Esophagus (tissue), 2 donors: Measurements from ENCODE around the gene RTBDN. TPM values are rescaled to one million over a fixed set of nuclear protein-coding genes. Genes with fewer than 3 reads are reported as not detected.

Experiments
- H3K27ac ChIP-seq, 2 donors: one replicate each; pipeline ENCODE4 v1.5.1; 2013; ENCODE audit warnings: low read depth in 2 of 2, mild to moderate bottlenecking in 2 of 2, inconsistent platforms in 1 of 2, low read length in 1 of 2, moderate library complexity in 1 of 2
- H3K27me3 ChIP-seq, 2 donors: one replicate each; pipeline ENCODE4 v1.6.1; 2013; ENCODE audit warnings: low read length in 2 of 2, control low read depth in 1 of 2, mild to moderate bottlenecking in 1 of 2; ENCODE audit not compliant: insufficient read depth in 2 of 2, control insufficient read depth in 1 of 2
- H3K36me3 ChIP-seq, 2 donors: one replicate each; pipeline ENCODE4 v1.6.1; 2013; ENCODE audit warnings: low read length in 1 of 2; ENCODE audit not compliant: control insufficient read depth in 2 of 2, insufficient read depth in 2 of 2
- H3K4me1 ChIP-seq, 2 donors: one replicate each; pipeline ENCODE4 v1.6.1; 2013; ENCODE audit warnings: low read length in 1 of 2; ENCODE audit not compliant: control insufficient read depth in 2 of 2, insufficient read depth in 2 of 2
- H3K4me3 ChIP-seq, 2 donors: one replicate each; pipeline ENCODE4 v1.5.1; 2013; ENCODE audit warnings: low read length in 2 of 2, mild to moderate bottlenecking in 2 of 2, low read depth in 1 of 2, moderate library complexity in 1 of 2
- H3K9me3 ChIP-seq, 2 donors: one replicate each; pipeline ENCODE4 v1.6.1; 2013; ENCODE audit warnings: mild to moderate bottlenecking in 2 of 2, low read depth in 1 of 2, low read length in 1 of 2, moderate library complexity in 1 of 2; ENCODE audit not compliant: control insufficient read depth in 2 of 2, insufficient read depth in 1 of 2
- whole genome bisulfite sequencing, 2 donors: extraction: QIAGEN DNeasy Blood & Tissue Kit; methylation state at CpG; one replicate each; pipeline ENCODE4 v1.1.7; 2013; 5-methylcytosine and 5-hydroxymethylcytosine counted together
- polyA plus RNA-seq, 2 donors: library from polyadenylated mRNA; stranded (reverse); fragments of 200-250 nt; gene quantifications; one replicate each; pipeline ENCODE4 v1.2.3, GENCODE V29; 2013
- donor health status: healthy with polysubstance abuse.
- donor health status: Bipolar disorder and iron deficiency.

Gene RTBDN
- polyA plus RNA-seq, 2 donors, result not detected

DNA sequence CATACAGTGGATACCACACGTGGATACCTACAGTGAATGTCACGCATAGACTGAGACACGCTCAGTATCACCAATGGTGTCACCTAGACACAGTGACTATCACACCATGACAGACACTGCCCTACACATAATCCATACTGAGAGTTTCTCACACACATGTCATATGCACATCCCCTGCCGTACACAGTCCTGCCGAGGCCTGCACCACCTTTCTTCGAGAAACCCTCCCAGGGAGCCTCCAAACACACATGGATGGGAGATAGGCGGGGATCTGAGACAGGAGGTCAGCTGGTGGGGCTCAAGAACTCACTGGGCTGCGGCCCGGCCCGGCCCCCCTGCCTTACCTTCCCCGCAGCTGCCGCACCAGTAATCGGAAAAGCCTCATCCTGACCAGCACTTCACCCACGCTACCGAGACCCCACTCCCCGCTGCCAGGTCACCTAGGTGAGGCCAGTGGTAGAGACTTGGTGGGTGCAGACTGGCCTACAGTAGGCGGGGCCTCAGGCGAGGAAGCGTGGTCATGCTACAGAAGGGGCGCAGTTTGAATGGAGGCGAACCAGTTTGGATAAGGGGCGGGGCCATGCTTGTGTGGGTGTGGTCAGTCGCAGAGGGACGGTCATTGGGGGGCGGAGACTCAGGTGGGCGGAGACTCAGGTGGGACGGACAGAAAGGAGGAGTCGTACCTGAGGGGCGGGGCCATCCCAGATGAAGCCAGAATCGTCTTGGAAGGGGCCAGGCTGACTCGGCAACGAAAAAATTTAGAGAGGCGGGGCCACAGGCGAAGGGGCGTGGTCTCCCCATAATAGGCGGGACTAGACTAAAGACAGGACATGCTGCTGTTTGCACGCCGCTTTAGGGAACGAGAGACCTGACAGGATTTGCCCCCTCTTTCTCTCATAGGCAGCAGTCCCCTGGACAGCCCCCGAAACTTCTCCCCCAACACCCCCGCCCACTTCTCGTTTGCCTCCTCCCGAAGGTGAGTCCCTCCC lies 6.0 kb upstream of the RTBDN start:
- no peak overlapping the region for H3K27ac ChIP-seq
- H3K27me3 ChIP-seq, result peaks cover 0 to 11% of the 10 kb centered on the region in 2 donors
- peak overlapping the region in 1 of 2 donors; percentile 0 for H3K4me3 ChIP-seq
- peaks cover 4 to 11% of the 10 kb centered on the region in 2 donors for H3K4me1 ChIP-seq
- no peaks in the 10 kb centered on the region for H3K36me3 ChIP-seq
- 24 to 25% methylated on average over 43 of the region's 43 CpGs for WGBS, 2 donors
- peaks cover 3 to 8% of the 10 kb centered on the region in 2 donors for H3K9me3 ChIP-seq

DNA sequence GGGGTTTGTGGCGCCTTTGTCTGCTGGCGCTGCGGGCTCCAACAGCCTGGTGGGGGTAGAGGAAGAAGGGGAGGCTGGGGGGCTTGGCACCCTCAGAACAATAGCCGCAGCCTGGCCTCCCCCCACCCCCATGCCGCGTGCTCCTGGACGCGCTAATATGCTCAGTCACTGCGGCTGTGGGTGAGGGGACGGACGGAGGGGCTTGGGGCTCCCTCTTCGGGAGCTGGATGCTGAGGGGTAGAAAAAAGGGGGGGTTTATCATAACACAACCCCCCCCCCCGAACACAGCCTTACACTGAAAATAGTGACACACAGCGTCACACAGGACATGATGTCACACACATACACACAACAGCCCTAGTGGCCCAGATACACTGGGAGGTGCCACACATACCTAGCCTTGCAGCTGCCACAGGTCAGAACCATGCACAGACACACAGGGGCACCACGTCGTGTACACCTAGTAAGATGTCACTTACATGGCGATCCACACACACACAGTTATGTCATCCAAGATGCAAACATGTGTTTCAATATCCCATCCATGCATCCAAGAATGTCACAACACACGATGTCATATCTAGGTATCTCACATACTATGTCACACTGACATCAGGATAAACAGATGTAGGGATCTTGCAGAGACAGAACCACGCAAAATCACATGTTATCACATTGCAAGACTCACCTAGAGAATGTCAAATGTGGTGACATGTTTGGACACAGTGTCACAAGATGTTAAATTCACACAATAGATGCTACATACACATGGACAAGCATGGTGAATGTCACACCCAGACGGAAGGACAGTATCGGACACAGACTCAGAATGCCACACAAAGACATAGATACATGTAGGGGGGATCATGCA lies 4.7 kb upstream of the RTBDN start:
- WGBS, 2 donors, result 20 to 23% methylated on average over 18 to 21 of the region's 21 CpGs

DNA sequence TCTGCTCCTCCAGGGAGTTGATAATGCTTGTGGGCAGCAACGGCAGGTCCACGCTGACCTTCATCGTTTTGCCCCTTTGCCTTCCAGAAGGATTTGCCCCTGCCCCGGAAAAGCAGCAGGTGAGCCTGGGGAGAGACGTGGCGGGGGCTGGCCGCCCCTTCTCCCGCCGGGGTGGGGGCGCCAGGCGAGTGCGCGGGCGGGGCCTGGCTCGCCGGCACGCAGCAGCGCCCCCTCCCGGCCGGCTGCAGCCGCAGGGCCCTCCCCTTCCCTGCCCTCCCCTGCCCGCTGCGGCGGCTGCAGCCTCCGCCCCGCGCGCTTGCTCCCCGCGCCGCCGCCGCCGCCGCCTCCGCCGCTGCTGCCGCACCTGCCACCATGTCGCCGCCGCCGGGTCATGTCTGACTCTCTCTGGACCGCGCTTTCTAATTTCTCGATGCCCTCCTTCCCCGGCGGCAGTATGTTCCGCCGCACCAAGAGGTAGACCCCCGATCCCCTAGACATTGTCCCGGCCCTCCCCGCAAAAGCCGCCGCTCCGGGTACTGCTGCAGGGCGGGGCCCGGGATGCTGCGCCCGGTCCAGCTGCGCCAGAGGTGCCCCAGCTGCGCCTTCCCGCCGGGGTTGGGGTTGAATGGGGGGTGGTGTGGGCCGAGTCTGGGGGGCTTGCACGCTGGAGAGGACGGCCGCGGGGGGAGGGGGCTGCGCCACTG lies 4.0 kb upstream of the RTBDN start, which contains the start of gene MAST1:
Gene MAST1 (plus strand): TSS at position 334 of the 704 bp plus-strand sequence. CDS start 58 bp downstream, at position 392.
- 1% methylated on average over 37 to 69 of the region's 69 CpGs for WGBS, 2 donors
- H3K27me3 ChIP-seq, result peaks cover 0 to 30% of the 10 kb centered on the region in 2 donors
- peaks cover 6 to 19% of the 10 kb centered on the region in 2 donors for H3K4me1 ChIP-seq
- H3K27ac ChIP-seq, result no peak within 1 kb of the TSS
- H3K9me3 ChIP-seq, result peaks cover 3 to 8% of the 10 kb centered on the region in 2 donors
- peak within 1 kb of the TSS; percentile 18 to 40 for H3K4me3 ChIP-seq
- H3K36me3 ChIP-seq, result no peaks in the 10 kb centered on the region

More for the DNA sequence above, 4.7 kb upstream of the RTBDN start:
- no peaks in the 10 kb centered on the region for H3K36me3 ChIP-seq
- peaks cover 0 to 24% of the 10 kb centered on the region in 2 donors for H3K27me3 ChIP-seq
- peaks cover 3 to 8% of the 10 kb centered on the region in 2 donors for H3K9me3 ChIP-seq
- no peak overlapping the region for H3K27ac ChIP-seq
- H3K4me3 ChIP-seq, result peak overlapping the region in 1 of 2 donors; percentile 40
- H3K4me1 ChIP-seq, result peaks cover 6 to 16% of the 10 kb centered on the region in 2 donors

DNA sequence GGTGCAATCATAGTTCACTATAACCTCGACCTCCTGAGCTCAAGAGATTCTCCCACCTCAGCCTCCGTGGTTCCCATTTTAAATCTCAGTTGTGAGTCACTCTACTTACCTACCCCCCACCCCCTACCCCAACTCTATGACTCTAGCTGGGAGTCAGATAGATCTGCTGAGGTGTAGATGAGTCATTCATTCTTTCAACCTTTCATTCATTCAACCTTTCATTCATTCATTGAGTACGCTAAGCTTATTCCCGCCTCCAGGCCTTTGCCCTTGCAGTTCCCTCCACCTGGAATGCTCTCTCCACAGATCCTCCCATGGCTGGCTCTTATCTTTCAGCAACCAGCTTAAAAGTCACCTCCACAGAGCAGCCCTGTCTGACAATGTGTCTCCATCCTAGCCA lies 2.8 kb upstream of the RTBDN start:
- H3K4me3 ChIP-seq, result no peak overlapping the region
- no peaks in the 10 kb centered on the region for H3K36me3 ChIP-seq
- H3K9me3 ChIP-seq, result peaks cover 3 to 8% of the 10 kb centered on the region in 2 donors
- peaks cover 0 to 30% of the 10 kb centered on the region in 2 donors for H3K27me3 ChIP-seq
- peaks cover 6 to 19% of the 10 kb centered on the region in 2 donors for H3K4me1 ChIP-seq
- 57 to 64% methylated on average over 4 of the region's 4 CpGs for WGBS, 2 donors
- H3K27ac ChIP-seq, result no peak overlapping the region

DNA sequence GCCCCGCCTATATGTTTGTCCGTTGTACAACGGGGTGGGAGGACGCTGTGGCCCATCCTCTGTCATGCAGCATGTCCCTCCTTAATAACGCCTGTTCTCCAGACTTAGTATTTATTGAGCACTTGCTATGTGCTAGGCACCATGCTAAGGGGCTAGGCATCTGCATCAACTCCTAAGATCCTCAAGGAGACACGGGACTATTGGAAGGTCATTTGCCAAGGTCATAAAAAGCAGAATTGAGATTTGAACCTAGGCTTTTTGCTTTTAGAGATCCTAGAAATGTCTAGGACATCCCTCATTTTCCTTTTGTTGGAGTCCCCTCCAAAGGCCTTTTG lies 2.1 kb upstream of the RTBDN start:
- H3K4me1 ChIP-seq, result peaks cover 6 to 19% of the 10 kb centered on the region in 2 donors
- H3K9me3 ChIP-seq, result peaks cover 3 to 8% of the 10 kb centered on the region in 2 donors

DNA sequence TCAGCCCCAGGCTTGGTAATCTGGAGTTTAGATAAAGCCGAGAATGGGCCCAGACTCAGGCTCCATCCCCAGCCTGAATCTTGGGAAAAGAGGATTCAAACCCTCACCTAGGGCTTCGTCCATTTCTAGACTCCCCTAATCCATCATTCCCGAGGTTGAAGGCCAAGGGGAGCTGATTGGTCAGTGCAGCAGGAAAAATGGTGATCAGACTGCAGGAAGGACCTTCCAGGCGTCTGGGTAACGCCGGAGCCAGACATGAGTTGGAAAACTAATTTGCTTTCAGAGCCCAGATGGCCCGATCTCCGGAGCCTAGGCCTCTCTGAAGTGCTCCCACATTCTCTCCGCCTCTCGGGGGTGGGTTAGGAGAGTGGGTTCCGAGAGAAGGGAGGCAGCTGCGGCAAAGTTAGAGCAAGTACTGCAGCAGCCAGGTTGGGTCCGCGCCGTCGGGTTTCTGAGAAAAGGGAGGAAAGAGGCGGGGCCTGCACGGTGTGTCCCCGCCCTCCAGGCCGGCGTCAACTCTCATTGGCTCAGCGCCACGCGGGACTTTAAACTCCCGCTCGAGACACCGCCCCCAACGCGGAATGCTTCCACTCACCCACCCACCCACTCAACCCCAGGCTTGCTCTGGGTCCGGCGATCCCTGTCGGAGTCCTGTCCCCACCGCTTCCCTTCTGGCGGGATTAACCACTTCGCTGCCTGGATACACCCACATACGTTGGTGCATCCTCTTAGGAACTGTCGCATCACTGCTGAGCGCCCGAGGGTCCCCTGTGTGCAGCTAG lies 788 bp upstream of the RTBDN start:
- WGBS, 2 donors, result 7 to 8% methylated on average over 39 of the region's 39 CpGs
- H3K36me3 ChIP-seq, result no peaks in the 10 kb centered on the region
- peaks cover 0 to 27% of the 10 kb centered on the region in 2 donors for H3K27me3 ChIP-seq
- no peak overlapping the region for H3K4me3 ChIP-seq
- H3K4me1 ChIP-seq, result peaks cover 2 to 13% of the 10 kb centered on the region in 2 donors
- peaks cover under 1 to 3% of the 10 kb centered on the region in 2 donors for H3K9me3 ChIP-seq
- H3K27ac ChIP-seq, result no peak overlapping the region

More for the DNA sequence above, 2.1 kb upstream of the RTBDN start:
- Histone ChIP-seq H3K4me3 (no peak overlapping the region), H3K36me3 (no peaks in the 10 kb centered on the region), H3K27ac (no peak overlapping the region), H3K27me3 (peaks cover 0 to 30% of the 10 kb centered on the region in 2 donors)
- WGBS, 2 donors, result 8 to 9% methylated on average over 6 of the region's 6 CpGs

DNA sequence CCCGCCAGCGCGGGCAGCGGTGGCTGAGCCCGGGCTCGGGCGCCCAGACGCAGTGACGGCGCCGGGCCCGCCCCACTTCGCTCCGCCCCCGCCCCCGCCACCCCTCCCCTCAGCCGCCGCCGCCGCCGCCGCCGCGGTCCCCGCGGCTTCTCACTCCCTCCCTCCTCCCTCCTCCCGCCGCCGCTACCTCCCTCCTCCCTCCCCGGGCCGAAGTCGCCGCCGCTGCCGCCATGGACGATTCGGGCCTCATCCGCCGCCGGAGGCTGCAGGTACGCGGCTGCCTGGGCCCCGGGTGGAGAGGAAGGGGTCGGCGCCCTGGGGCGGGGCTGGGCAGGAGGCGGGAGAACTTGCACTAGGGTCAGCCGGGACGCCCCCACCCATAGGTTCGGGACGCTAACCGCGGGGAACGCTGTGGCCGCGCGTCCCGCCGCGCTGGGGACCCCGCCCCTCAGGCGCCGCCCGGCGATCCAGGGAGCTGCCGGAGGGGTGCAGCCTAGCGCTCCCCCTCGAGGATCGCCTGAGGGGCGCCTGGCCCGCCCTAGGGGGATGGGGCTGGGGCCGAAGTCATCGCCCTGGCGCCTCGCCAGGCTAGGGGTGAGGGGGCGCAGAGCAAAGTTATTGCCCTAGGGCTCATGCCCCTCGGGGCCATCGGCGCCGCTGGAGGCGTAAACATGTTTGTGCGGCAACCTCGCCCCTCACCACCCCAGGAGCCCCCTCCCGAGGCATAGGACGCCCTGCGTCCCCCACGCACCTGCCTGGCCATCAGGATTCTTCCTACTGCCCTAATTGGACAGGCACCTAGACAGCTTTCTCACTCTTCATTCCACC lies 427 bp downstream of the RTBDN start:
- WGBS, 2 donors, result 2 to 3% methylated on average over 38 to 83 of the region's 87 CpGs
- Histone ChIP-seq H3K4me1 (peaks cover 2 to 13% of the 10 kb centered on the region in 2 donors), H3K9me3 (peaks cover 0 to 3% of the 10 kb centered on the region in 2 donors), H3K36me3 (no peaks in the 10 kb centered on the region), H3K4me3 (peak overlapping the region; percentile 31 to 53), H3K27ac (no peak overlapping the region), H3K27me3 (peaks cover 0 to 26% of the 10 kb centered on the region in 2 donors)

DNA sequence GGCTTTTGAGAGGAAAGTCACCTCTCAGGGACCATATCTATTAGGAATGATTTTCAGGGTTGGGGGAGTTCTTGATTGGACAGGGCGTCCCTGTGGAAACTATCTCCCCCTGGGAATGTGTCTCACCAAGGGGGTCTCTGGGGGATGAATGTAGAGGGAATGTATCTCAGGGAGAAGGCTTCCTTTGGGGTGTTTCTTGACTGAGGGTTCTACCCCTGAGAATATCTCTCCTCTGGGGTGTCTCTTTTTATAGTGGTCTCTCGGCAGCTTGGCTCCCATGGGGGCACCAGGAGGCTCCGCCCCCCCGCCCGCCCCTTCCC lies 1.0 kb downstream of the RTBDN start:
- no peaks in the 10 kb centered on the region for H3K9me3 ChIP-seq
- H3K27me3 ChIP-seq, result peaks cover 0 to 23% of the 10 kb centered on the region in 2 donors
- no peak overlapping the region for H3K27ac ChIP-seq
- no peaks in the 10 kb centered on the region for H3K36me3 ChIP-seq
- H3K4me3 ChIP-seq, result peak overlapping the region in 1 of 2 donors; percentile 53
- WGBS, 2 donors, result 1 to 6% methylated on average over 2 to 5 of the region's 5 CpGs
- peaks cover 4 to 9% of the 10 kb centered on the region in 2 donors for H3K4me1 ChIP-seq
